HepG2 (cell line): ENCODE results near the gene HOXA5. TPM values are rescaled to one million over a fixed set of nuclear protein-coding genes. Genes with fewer than 3 reads are reported as not detected.
A peak's percentile ranks its signal among the peaks of the same experiment; 100 is the strongest.

ENCODE experiments used
- ATAC-seq: fragments of 200-7000 bp; cut with Tn5 transposase; 3 replicates; pipeline ENCODE4 v1.9.1; 2020; ENCODE audit warnings: mild to moderate bottlenecking, moderate library complexity
- BruUV-seq: library from RNA; stranded (reverse); fragments of 400-500 nt; replicated peaks from 2 replicates; lab custom pipeline; 2021; lab: Mats Ljungman, UMichigan
- CTCF ChIA-PET: fragments of 300-600 bp; formaldehyde crosslinking; extraction: SDS; loops from one replicate; lab custom pipeline; 2021; ENCODE audit warnings: low total read pairs, inconsistent platforms, low intra/inter-chr PET ratio; lab: Yijun Ruan, JAX
- POLR2A ChIA-PET: fragments of 350-600 bp; sonication (Branson Sonifier 250); formaldehyde crosslinking; loops from one replicate; lab custom pipeline; 2020; ENCODE audit warnings: antibody characterized with exemption, inconsistent platforms; lab: Yijun Ruan, JAX
- DNase-seq: peaks from one replicate; pipeline ENCODE4 v3.0.0-alpha.2; 2015; ENCODE audit warnings: low spot score
- FAIRE-seq: peaks from 3 replicates; lab custom pipeline; 2011; peaks lifted over from hg19 to GRCh38; lab: Jason Lieb, UNC
- H2AFZ ChIP-seq: one replicate; pipeline ENCODE4 v1.6.1; 2011; ENCODE audit warnings: low read length, inconsistent platforms
- H3K27ac ChIP-seq: fragments of 300-600 bp; 3 replicates; pipeline ENCODE4 v1.8.0; 2011; ENCODE audit warnings: mixed run types, mild to moderate bottlenecking, mixed read lengths, low read length, inconsistent platforms; ENCODE audit not compliant: insufficient read depth; ENCODE audit errors: extremely low read length
- H3K27me3 ChIP-seq, 2 experiments: fragments of 200-600 bp in 1 of 2; 2 replicates in 1 of 2; 3 replicates in 1 of 2; pipeline versions ENCODE4 v1.6.0 to v1.8.0; 2011; ENCODE audit warnings: low read length in 2 of 2, mild to moderate bottlenecking in 2 of 2, moderate library complexity in 2 of 2, inconsistent platforms in 1 of 2; ENCODE audit not compliant: insufficient read depth in 2 of 2, control insufficient read depth in 1 of 2
- H3K36me3 ChIP-seq, 2 experiments: fragments of 200-600 bp in 1 of 2; replicated peaks in 1 of 2; 2 replicates in 1 of 2; 3 replicates in 1 of 2; pipeline versions ENCODE4 v1.5.1 to v1.8.0; 2011; ENCODE audit warnings: low read length in 2 of 2, inconsistent platforms in 1 of 2; ENCODE audit not compliant: insufficient read depth in 2 of 2, control insufficient read depth in 1 of 2
- H3K4me1 ChIP-seq: 2 replicates; pipeline ENCODE4 v1.5.1; 2012; ENCODE audit warnings: low read length, inconsistent platforms; ENCODE audit not compliant: insufficient read depth
- H3K4me2 ChIP-seq: 2 replicates; pipeline ENCODE4 v1.6.0; 2011; ENCODE audit warnings: low read depth, low read length, inconsistent platforms
- H3K4me3 ChIP-seq, 3 experiments: fragments of 200-600 bp in 1 of 3; sonication (generic), shearing (Covaris generic) in 1 of 3; replicated peaks in 1 of 3; 2 replicates each; pipeline ENCODE4 v1.5.1; 2011 to 2016; ENCODE audit warnings: low read length in 3 of 3, inconsistent platforms in 2 of 3, low read depth in 2 of 3, mild to moderate bottlenecking in 2 of 3, control low read depth in 1 of 3, mixed read lengths in 1 of 3; ENCODE audit not compliant: insufficient read depth in 1 of 3
- H3K79me2 ChIP-seq: one replicate; pipeline ENCODE4 v1.6.1; 2011; ENCODE audit warnings: low read length, inconsistent platforms; ENCODE audit not compliant: insufficient read depth
- H3K9ac ChIP-seq: 2 replicates; pipeline ENCODE4 v1.6.0; 2011; ENCODE audit warnings: mild to moderate bottlenecking, low read depth, low read length, inconsistent platforms; ENCODE audit not compliant: insufficient read depth
- H3K9me3 ChIP-seq: 2 replicates; pipeline ENCODE4 v1.5.1; 2012; ENCODE audit warnings: mild to moderate bottlenecking, low read length
- H4K20me1 ChIP-seq: 2 replicates; pipeline ENCODE4 v1.6.0; 2011; ENCODE audit warnings: inconsistent platforms, mild to moderate bottlenecking, low read length, moderate library complexity; ENCODE audit not compliant: insufficient read depth
- FOSL2 ChIP-seq: sonication (generic); formaldehyde crosslinking; IDR thresholded peaks from 2 replicates; pipeline ENCODE4 v1.4.0; 2020; ENCODE audit warnings: missing genetic modification reagents
- HOXA9 ChIP-seq: sonication (generic); formaldehyde crosslinking; IDR thresholded peaks from 2 replicates; pipeline ENCODE4 v1.8.1; 2022; ENCODE audit warnings: missing genetic modification reagents, mild to moderate bottlenecking, moderate library complexity, borderline replicate concordance
- MED8 ChIP-seq: sonication (generic); formaldehyde crosslinking; IDR thresholded peaks from 2 replicates; pipeline ENCODE4 v1.8.1; 2023; ENCODE audit warnings: mild to moderate bottlenecking, missing genetic modification reagents; ENCODE audit not compliant: insufficient replicate concordance
- WIZ ChIP-seq: sonication (generic); formaldehyde crosslinking; IDR thresholded peaks from 2 replicates; pipeline ENCODE4 v1.5.1; 2020; ENCODE audit warnings: mild to moderate bottlenecking, missing genetic modification reagents
- ZBTB38 ChIP-seq: sonication (generic); formaldehyde crosslinking; IDR thresholded peaks from 2 replicates; pipeline ENCODE4 v1.5.1; 2020; ENCODE audit warnings: mild to moderate bottlenecking, missing genetic modification reagents
- ZNF121 ChIP-seq: sonication (generic); formaldehyde crosslinking; IDR thresholded peaks from 2 replicates; pipeline ENCODE4 v1.5.0; 2020; ENCODE audit warnings: mild to moderate bottlenecking, missing genetic modification reagents
- ZNF605 ChIP-seq: sonication (generic); formaldehyde crosslinking; IDR thresholded peaks from 2 replicates; pipeline ENCODE4 v1.8.0; 2022; ENCODE audit warnings: mild to moderate bottlenecking, missing genetic modification reagents
- ZNF614 ChIP-seq: IDR thresholded peaks from 2 replicates; pipeline ENCODE4 v1.6.1; 2018; ENCODE audit warnings: missing biosample characterization, missing genetic modification reagents, inconsistent platforms, borderline replicate concordance
- ZNF629 ChIP-seq: sonication (generic); formaldehyde crosslinking; conservative IDR thresholded peaks from 2 replicates; pipeline ENCODE4 v1.5.0; 2020; ENCODE audit warnings: missing genetic modification reagents
- WGBS: methylation state at CpG from one replicate; pipeline ENCODE4 v1.1.6; 2017; ENCODE audit warnings: low lambda C conversion rate; 5-methylcytosine and 5-hydroxymethylcytosine counted together
- in situ Hi-C: cut with HindIII; loops from 2 replicates; pipeline ENCODE4 v1.10.0; 2017; ENCODE audit warnings: low pct_unique_long_range_greater_than_20kb; ENCODE audit not compliant: extremely low pct_ligation_motif_present
- intact Hi-C: fragments of 100-400 bp; cut with micrococcal nuclease; formaldehyde crosslinking; loops from one replicate; pipeline ENCODE4 v1.10.0; 2022; ENCODE audit not compliant: unreplicated experiment
- polyA plus RNA-seq, 8 experiments: library from polyadenylated mRNA; depleted of rRNA in 3 of 8; stranded (reverse) in 7 of 8; unstranded in 1 of 8; fragments of >200 nt; fragmentation: Illumina TruSeq in 4 of 8; extraction: Trizol in 4 of 8; gene quantifications; 2 replicates each; pipeline versions ENCODE4 v1.2.1 to v1.2.3, GENCODE V29; 2011 to 2016; ENCODE audit warnings: low read depth in 4 of 8, missing spikeins in 1 of 8, mixed read lengths in 1 of 8; ENCODE audit not compliant: insufficient read depth in 1 of 8
- total RNA-seq, 5 experiments: library from RNA; depleted of rRNA; stranded (reverse); fragments of >200 nt; fragmentation: Illumina TruSeq; extraction: Trizol; gene quantifications; 2 replicates each; pipeline ENCODE4 v1.2.3, GENCODE V29; 2016; ENCODE audit warnings: low read depth in 1 of 5
- TF ChIP-seq, protein P1 (sequence below): sonication (generic); formaldehyde crosslinking; IDR thresholded peaks from 2 replicates; pipeline ENCODE4 v1.5.1; 2020; ENCODE audit warnings: missing genetic modification reagents, mild to moderate bottlenecking, borderline replicate concordance
- TF ChIP-seq, protein P2 (sequence below): sonication (generic); formaldehyde crosslinking; IDR thresholded peaks from 2 replicates; pipeline ENCODE4 v1.8.0; 2022; ENCODE audit warnings: missing genetic modification reagents, mild to moderate bottlenecking, inconsistent platforms, borderline replicate concordance
- TF ChIP-seq, protein P3 (sequence below), 2 experiments: sonication (generic) in 1 of 2; formaldehyde crosslinking in 1 of 2; IDR thresholded peaks; 2 replicates each; pipeline versions ENCODE4 v1.4.0 to v1.6.1; 2018 to 2020; ENCODE audit warnings: missing genetic modification reagents in 2 of 2, borderline replicate concordance in 1 of 2, low read depth in 1 of 2, mild to moderate bottlenecking in 1 of 2, missing biosample characterization in 1 of 2

The HOXA5 gene
- total and polyA plus RNA-seq, 2 of the 13 experiments (the other 11 are each of a cell fraction or from before 2014, with no cell fraction given): 3.2 to 3.6 TPM

DNA sequence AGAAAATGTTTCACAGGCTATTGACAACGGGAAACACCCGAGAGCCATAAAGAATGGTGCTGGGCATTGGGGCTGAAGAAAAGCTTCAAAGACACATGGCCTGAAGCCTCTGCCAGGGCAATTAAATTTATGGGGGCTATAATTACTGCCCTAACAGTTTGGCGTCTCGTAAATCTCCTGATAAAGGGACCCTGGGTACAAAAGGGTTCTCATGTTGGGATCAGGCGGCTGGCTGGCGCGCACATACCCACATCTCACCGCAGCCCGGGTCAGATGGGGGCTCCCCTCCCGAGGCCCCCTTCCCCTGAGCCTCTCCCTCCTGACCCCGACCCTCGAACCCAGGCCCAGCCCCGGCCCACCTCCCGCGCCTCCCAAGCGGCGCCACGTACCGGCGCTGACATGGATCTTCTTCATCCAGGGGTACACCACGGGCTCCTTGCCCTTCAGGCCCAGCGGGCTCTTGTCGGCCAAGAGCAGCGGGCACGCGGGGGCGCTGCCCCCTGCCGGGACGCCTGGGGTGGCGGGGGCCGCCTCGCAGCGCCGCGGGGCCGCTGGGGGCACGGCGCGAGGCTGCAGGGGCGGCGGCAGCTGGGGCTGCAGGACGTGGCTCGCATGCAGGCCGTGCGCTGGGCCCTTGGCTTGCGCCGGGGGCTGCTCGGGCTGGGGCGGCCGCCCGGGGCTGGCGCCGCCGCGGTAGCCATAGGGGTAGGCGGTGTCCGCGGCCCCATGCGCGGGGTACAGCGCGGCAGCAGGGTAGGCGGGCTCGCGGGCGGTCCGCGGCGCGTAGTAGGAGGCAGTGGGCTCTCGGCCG lies 13.5 kb downstream of the HOXA5 start (continued):
- TF ChIP-seq ZNF614 (CRISPR knock-in tag) (no peak), ZNF121 (CRISPR knock-in tag) (no peak), FOSL2 (CRISPR knock-in tag) (peak; percentile 30; the same call in 1 of the 2 replicates), ZBTB38 (peak; percentile 38; the same call in 1 of the 2 replicates), MED8 (CRISPR knock-in tag) (no peak)

DNA sequence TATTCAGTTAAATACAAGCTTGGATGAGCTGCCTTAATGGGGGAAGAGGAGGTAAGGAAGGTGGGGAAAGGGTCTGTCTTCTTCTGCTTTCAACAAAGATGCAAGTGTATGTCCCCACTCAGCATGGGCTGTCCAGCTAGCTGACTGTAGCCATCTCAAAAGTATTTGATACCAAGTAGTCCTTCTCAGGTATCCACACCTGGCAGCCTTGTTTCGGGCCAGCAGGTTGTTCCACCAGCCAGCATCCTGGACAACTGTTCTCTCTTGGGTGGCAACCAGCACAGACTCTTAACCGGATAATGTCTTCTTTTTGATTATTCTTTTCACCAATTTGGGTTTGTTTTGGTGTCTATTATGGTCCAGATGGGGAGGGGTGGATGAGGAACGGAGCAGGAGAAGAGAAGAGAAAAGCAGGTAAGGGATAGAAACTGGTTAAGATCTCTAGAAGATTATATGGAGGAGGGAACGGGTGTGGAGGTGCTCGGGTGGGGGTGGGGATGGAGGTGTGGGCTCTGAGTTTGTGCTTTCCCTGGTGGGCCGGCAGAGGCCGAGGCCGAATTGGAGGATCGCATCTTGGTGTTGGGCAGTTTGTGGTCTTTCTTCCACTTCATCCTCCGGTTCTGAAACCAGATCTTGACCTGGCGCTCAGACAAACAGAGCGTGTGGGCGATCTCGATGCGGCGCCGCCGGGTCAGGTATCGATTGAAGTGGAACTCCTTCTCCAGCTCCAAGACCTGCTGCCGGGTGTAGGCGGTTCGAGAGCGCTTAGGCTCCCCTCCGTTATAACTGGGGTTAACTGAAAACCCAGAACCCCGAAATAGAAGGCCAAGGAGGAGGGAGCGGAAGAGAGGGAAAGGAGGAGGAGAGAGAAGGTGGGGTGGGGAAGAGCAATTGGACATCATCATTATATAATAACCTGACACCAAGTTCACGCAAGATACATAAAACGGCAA lies 14.4 kb downstream of the HOXA5 start:
- ATAC-seq (no peak), DNase-seq (no peak), FAIRE-seq (no peak)
- 95% methylated on average over 28 of the region's 28 CpGs for WGBS
- in situ Hi-C loops: no loop called here
- intact Hi-C loops: no loop called here
- Histone ChIP-seq H4K20me1 (no peaks in the 10 kb centered on the region), H3K27ac (no peak overlapping the region), H3K79me2 (no peaks in the 10 kb centered on the region), H3K27me3 (no peaks in the 10 kb centered on the region), H2AFZ (no peak overlapping the region), H3K36me3 (peaks cover 0 to 8% of the 10 kb centered on the region in 2 experiments; a peak in 1 of 5 replicates), H3K9me3 (no peaks in the 10 kb centered on the region), H3K9ac (peak overlapping the region; percentile 81), H3K4me1 (peaks cover 90% of the 10 kb centered on the region), H3K4me3 (peak overlapping the region; percentile 62 to 88 (median 69); a peak in 5 of 6 replicates), H3K4me2 (peak overlapping the region; percentile 75)
- POLR2A ChIA-PET: interaction anchor here (0.9 to 1.2 kb wide), 2 partner anchors 8 to 33 kb away, joined by 3 read pairs; partner anchors contain the start of gene HOXA1
- CTCF ChIA-PET: interaction anchor here (1.3 kb wide), 1 partner anchor 442 kb away, joined by 3 read pairs; no protein-coding TSS in a partner anchor
- TSS peak; percentile 65 for BruUV-seq
- TF ChIP-seq, protein P1, sequence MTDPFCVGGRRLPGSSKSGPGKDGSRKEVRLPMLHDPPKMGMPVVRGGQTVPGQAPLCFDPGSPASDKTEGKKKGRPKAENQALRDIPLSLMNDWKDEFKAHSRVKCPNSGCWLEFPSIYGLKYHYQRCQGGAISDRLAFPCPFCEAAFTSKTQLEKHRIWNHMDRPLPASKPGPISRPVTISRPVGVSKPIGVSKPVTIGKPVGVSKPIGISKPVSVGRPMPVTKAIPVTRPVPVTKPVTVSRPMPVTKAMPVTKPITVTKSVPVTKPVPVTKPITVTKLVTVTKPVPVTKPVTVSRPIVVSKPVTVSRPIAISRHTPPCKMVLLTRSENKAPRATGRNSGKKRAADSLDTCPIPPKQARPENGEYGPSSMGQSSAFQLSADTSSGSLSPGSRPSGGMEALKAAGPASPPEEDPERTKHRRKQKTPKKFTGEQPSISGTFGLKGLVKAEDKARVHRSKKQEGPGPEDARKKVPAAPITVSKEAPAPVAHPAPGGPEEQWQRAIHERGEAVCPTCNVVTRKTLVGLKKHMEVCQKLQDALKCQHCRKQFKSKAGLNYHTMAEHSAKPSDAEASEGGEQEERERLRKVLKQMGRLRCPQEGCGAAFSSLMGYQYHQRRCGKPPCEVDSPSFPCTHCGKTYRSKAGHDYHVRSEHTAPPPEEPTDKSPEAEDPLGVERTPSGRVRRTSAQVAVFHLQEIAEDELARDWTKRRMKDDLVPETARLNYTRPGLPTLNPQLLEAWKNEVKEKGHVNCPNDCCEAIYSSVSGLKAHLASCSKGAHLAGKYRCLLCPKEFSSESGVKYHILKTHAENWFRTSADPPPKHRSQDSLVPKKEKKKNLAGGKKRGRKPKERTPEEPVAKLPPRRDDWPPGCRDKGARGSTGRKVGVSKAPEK (CRISPR knock-in tag): no peak
- TF ChIP-seq WIZ: no peak
- TF ChIP-seq ZNF629 (CRISPR knock-in tag): no peak
- TF ChIP-seq, protein P2, sequence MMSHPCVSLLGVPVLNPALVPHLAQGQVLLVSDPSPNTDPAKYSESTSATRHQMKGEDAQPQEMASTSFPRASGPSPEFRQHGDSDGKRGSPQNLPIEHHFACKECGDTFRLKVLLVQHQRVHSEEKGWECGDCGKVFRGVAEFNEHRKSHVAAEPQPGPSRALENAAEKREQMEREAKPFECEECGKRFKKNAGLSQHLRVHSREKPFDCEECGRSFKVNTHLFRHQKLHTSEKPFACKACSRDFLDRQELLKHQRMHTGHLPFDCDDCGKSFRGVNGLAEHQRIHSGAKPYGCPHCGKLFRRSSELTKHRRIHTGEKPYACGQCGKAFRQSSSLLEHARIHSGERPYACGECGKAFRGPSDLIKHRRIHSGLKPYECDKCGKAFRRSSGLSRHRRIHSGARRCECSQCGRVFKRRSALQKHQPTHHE (CRISPR knock-in tag): no peak
- TF ChIP-seq ZBTB38: peak; percentile 14; the same call in 1 of the 2 replicates
- TF ChIP-seq ZNF605: 0 out of 2 replicates have a peak, but pooled peaks have one; percentile 9
- TF ChIP-seq, protein P3, sequence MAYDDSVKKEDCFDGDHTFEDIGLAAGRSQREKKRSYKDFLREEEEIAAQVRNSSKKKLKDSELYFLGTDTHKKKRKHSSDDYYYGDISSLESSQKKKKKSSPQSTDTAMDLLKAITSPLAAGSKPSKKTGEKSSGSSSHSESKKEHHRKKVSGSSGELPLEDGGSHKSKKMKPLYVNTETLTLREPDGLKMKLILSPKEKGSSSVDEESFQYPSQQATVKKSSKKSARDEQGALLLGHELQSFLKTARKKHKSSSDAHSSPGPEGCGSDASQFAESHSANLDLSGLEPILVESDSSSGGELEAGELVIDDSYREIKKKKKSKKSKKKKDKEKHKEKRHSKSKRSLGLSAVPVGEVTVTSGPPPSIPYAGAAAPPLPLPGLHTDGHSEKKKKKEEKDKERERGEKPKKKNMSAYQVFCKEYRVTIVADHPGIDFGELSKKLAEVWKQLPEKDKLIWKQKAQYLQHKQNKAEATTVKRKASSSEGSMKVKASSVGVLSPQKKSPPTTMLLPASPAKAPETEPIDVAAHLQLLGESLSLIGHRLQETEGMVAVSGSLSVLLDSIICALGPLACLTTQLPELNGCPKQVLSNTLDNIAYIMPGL (CRISPR knock-in tag; IDR thresholded peaks at IDR 0.05; ENCODE audit: borderline replicate concordance in 1 of 2, low read depth in 1 of 2): no peak
- TF ChIP-seq HOXA9 (CRISPR knock-in tag): no peak
